Neural cell (in vitro differentiated cells): ENCODE measurements around the gene C1QTNF1. TPM values are rescaled to one million over a fixed set of nuclear protein-coding genes. Genes with fewer than 3 reads are reported as not detected.

Experiments used
- H2AFZ ChIP-seq: fragments of 200-600, 300-800 bp; sonication (generic), shearing (Covaris generic); 2 replicates; pipeline ENCODE4 v1.6.0; 2014; ENCODE audit warnings: low read depth, mild to moderate bottlenecking, antibody characterized with exemption, low read length, moderate library complexity
- H3F3A ChIP-seq: fragments of 200-600 bp; shearing (Covaris generic); 2 replicates; pipeline ENCODE4 v1.6.1; 2016; ENCODE audit warnings: mild to moderate bottlenecking, moderate library complexity, mixed read lengths, antibody characterized with exemption, low read length; ENCODE audit not compliant: insufficient read depth, poor library complexity, severe bottlenecking
- H3K27ac ChIP-seq: fragments of 200-600, 300-800 bp; sonication (generic), shearing (Covaris generic); 2 replicates; pipeline ENCODE4 v1.5.1; 2014; ENCODE audit warnings: mild to moderate bottlenecking, low read length, moderate library complexity
- H3K27me3 ChIP-seq: fragments of 300-800, 200-600 bp; sonication (generic), shearing (Covaris generic); 2 replicates; pipeline ENCODE4 v1.6.0; 2014; ENCODE audit warnings: mild to moderate bottlenecking, low read depth, low read length, moderate library complexity; ENCODE audit not compliant: insufficient read depth
- H3K36me3 ChIP-seq: fragments of 300-800, 200-600 bp; sonication (generic), shearing (Covaris generic); 2 replicates; pipeline ENCODE4 v1.5.1; 2014; ENCODE audit warnings: mild to moderate bottlenecking, antibody characterized with exemption, low read length, moderate library complexity; ENCODE audit not compliant: insufficient read depth
- H3K4me2 ChIP-seq: fragments of 300-800, 200-600 bp; sonication (generic), shearing (Covaris generic); 2 replicates; pipeline ENCODE4 v1.6.0; 2014; ENCODE audit warnings: mild to moderate bottlenecking, low read length
- H3K4me3 ChIP-seq: fragments of 300-800, 200-600 bp; sonication (generic), shearing (Covaris generic); 2 replicates; pipeline ENCODE4 v1.5.1; 2014; ENCODE audit warnings: mild to moderate bottlenecking, low read length, moderate library complexity
- H3K79me2 ChIP-seq: fragments of 200-600 bp; shearing (Covaris generic); replicated peaks from 2 replicates; pipeline ENCODE4 v1.6.0; 2014; ENCODE audit warnings: mild to moderate bottlenecking, low read length, moderate library complexity; ENCODE audit not compliant: insufficient read depth
- H3K9ac ChIP-seq: fragments of 300-800, 200-600 bp; sonication (generic), shearing (Covaris generic); 2 replicates; pipeline ENCODE4 v1.6.1; 2016; ENCODE audit warnings: mild to moderate bottlenecking, low read length, mixed read lengths
- H3K9me2 ChIP-seq: fragments of 200-600 bp; shearing (Covaris generic); 2 replicates; pipeline ENCODE4 v1.6.1; 2016; ENCODE audit warnings: mild to moderate bottlenecking, low read length, mixed read lengths; ENCODE audit not compliant: insufficient read depth
- H3K9me3 ChIP-seq: fragments of 200-600, 300-800 bp; sonication (generic), shearing (Covaris generic); 2 replicates; pipeline ENCODE4 v1.6.1; 2016; ENCODE audit warnings: mild to moderate bottlenecking, mixed run types, low read length, moderate library complexity, mixed read lengths
- H4K20me1 ChIP-seq: fragments of 200-600 bp; shearing (Covaris generic); 2 replicates; pipeline ENCODE4 v1.6.1; 2016; ENCODE audit warnings: mild to moderate bottlenecking, mixed run types; ENCODE audit not compliant: insufficient read depth
- EP300 ChIP-seq: fragments of 450-650 bp; conservative IDR thresholded peaks from 2 replicates; pipeline ENCODE4 v1.6.1; 2014; ENCODE audit warnings: antibody characterized with exemption, mild to moderate bottlenecking, moderate library complexity; ENCODE audit not compliant: poor library complexity, severe bottlenecking
- EZH2 ChIP-seq: fragments of 200-600, 300-800 bp; shearing (Covaris generic), sonication (generic); IDR thresholded peaks from 2 replicates; pipeline ENCODE4 v1.6.1; 2014; ENCODE audit warnings: antibody characterized with exemption, low read length, borderline replicate concordance, mild to moderate bottlenecking; ENCODE audit not compliant: insufficient read depth, poor library complexity, severe bottlenecking
- MXI1 ChIP-seq: fragments of 450-650 bp; conservative IDR thresholded peaks from 2 replicates; pipeline ENCODE4 v1.6.1; 2014; ENCODE audit warnings: antibody characterized with exemption, mild to moderate bottlenecking; ENCODE audit not compliant: poor library complexity, severe bottlenecking
- POLR2AphosphoS5 ChIP-seq: IDR thresholded peaks from 2 replicates; pipeline ENCODE4 v1.6.1; 2012
- RAD21 ChIP-seq: fragments of 450-650 bp; conservative IDR thresholded peaks from 2 replicates; pipeline ENCODE4 v1.6.1; 2014; ENCODE audit warnings: antibody characterized with exemption, mild to moderate bottlenecking, moderate library complexity
- REST ChIP-seq: IDR thresholded peaks from 2 replicates; pipeline ENCODE4 v1.6.1; 2012; ENCODE audit warnings: borderline replicate concordance
- SMC3 ChIP-seq: fragments of 450-650 bp; conservative IDR thresholded peaks from 2 replicates; pipeline ENCODE4 v1.6.1; 2014; ENCODE audit warnings: antibody characterized with exemption, mild to moderate bottlenecking, moderate library complexity; ENCODE audit not compliant: poor library complexity
- TAF1 ChIP-seq: IDR thresholded peaks from 2 replicates; pipeline ENCODE4 v1.6.1; 2012; ENCODE audit warnings: low read depth
- polyA plus RNA-seq: library from polyadenylated mRNA; depleted of rRNA; stranded (reverse); fragments of >200 nt; gene quantifications from 2 replicates; pipeline ENCODE4 v1.2.3, GENCODE V29; 2014
- TF ChIP-seq, protein P1 (sequence below): fragments of 450-650 bp; IDR thresholded peaks from 2 replicates; pipeline ENCODE4 v1.5.1; 2014; ENCODE audit warnings: antibody characterized with exemption, mild to moderate bottlenecking, moderate library complexity; ENCODE audit not compliant: poor library complexity, severe bottlenecking

C1QTNF1 gene
- polyA plus RNA-seq, 1 donor from 2014 or later: 0.16 TPM

- Histone ChIP-seq H3K79me2 (no peaks in the 10 kb centered on the region), H3K9me2 (no peaks in the 10 kb centered on the region), H3K27ac (no peak overlapping the region), H3F3A (no peaks in the 10 kb centered on the region), H3K4me3 (no peak overlapping the region), H4K20me1 (no peaks in the 10 kb centered on the region), H3K9me3 (peaks cover 5% of the 10 kb centered on the region), H2AFZ (no peak overlapping the region), H3K4me2 (no peak overlapping the region), H3K27me3 (no peaks in the 10 kb centered on the region), H3K9ac (no peak overlapping the region), H3K36me3 (no peaks in the 10 kb centered on the region)
- TF ChIP-seq EP300 (no peak), POLR2AphosphoS5 (no peak), EZH2 (no peak), REST (no peak), MXI1 (no peak), RAD21 (no peak), SMC3 (no peak)
- TF ChIP-seq, protein P1, sequence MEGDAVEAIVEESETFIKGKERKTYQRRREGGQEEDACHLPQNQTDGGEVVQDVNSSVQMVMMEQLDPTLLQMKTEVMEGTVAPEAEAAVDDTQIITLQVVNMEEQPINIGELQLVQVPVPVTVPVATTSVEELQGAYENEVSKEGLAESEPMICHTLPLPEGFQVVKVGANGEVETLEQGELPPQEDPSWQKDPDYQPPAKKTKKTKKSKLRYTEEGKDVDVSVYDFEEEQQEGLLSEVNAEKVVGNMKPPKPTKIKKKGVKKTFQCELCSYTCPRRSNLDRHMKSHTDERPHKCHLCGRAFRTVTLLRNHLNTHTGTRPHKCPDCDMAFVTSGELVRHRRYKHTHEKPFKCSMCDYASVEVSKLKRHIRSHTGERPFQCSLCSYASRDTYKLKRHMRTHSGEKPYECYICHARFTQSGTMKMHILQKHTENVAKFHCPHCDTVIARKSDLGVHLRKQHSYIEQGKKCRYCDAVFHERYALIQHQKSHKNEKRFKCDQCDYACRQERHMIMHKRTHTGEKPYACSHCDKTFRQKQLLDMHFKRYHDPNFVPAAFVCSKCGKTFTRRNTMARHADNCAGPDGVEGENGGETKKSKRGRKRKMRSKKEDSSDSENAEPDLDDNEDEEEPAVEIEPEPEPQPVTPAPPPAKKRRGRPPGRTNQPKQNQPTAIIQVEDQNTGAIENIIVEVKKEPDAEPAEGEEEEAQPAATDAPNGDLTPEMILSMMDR: no peak
These were observed 24.2 kb downstream of the C1QTNF1 start for GRCh38 chr17:79047923-79048825.

- Histone ChIP-seq H3K27ac (no peak overlapping the region), H3K4me2 (no peak overlapping the region), H2AFZ (no peak overlapping the region), H3F3A (no peaks in the 10 kb centered on the region), H3K9me2 (no peaks in the 10 kb centered on the region), H3K4me3 (no peak overlapping the region), H3K9me3 (peaks cover 5% of the 10 kb centered on the region), H4K20me1 (no peaks in the 10 kb centered on the region), H3K9ac (no peak overlapping the region), H3K27me3 (no peaks in the 10 kb centered on the region), H3K79me2 (no peaks in the 10 kb centered on the region), H3K36me3 (no peaks in the 10 kb centered on the region)
- TF ChIP-seq EP300 (no peak), SMC3 (no peak), TAF1 (no peak), REST (no peak), EZH2 (no peak), POLR2AphosphoS5 (no peak), MXI1 (no peak), RAD21 (no peak)
- TF ChIP-seq, protein P1: no peak
These were observed 25.1 kb downstream of the C1QTNF1 start for GRCh38 chr17:79048826-79049755.
